ENCODE data around the gene PEF1. TPM values are rescaled to one million over a fixed set of nuclear protein-coding genes. Genes with fewer than 3 reads are reported as not detected.

The PEF1 gene
- total RNA-seq, 1 experiment from 2014 or later: 33.7 TPM

DNA sequence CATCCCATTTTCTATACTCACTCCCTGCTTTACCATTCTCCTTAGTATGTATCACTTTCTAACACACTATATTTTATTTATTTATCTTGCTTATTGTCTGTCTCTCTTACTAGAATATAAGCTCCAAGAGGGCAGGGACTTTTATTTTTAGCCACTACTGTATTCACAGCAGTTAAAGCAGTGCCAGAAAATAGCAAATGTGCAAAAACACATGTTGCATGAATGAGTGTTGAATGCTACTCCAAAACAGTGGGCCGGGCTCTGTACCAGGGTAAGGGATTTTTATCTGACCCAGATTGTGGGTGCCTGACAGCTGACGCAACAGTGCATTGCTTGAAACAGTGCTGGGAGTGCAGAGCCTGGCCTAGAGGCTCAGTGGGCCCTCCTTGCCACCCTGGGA is 34.4 kb upstream of the PEF1 start (continued):
- no peak for TF ChIP-seq ZNF121 (CRISPR knock-in tag; IDR thresholded peaks at IDR 0.05)
- TF ChIP-seq, protein P1, sequence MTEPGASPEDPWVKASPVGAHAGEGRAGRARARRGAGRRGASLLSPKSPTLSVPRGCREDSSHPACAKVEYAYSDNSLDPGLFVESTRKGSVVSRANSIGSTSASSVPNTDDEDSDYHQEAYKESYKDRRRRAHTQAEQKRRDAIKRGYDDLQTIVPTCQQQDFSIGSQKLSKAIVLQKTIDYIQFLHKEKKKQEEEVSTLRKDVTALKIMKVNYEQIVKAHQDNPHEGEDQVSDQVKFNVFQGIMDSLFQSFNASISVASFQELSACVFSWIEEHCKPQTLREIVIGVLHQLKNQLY (CRISPR knock-in tag; IDR thresholded peaks at IDR 0.05): no peak
- TF ChIP-seq, protein P2, sequence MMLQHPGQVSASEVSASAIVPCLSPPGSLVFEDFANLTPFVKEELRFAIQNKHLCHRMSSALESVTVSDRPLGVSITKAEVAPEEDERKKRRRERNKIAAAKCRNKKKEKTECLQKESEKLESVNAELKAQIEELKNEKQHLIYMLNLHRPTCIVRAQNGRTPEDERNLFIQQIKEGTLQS (CRISPR knock-in tag; conservative IDR thresholded peaks at IDR 0.05): no peak
- no peak for TF ChIP-seq EMX1 (CRISPR knock-in tag; IDR thresholded peaks at IDR 0.05)
- no peak for TF ChIP-seq GABPB1 (CRISPR knock-in tag; IDR thresholded peaks at IDR 0.05)
- no peak for TF ChIP-seq JUN (CRISPR knock-in tag; IDR thresholded peaks at IDR 0.05)
- TF ChIP-seq, protein P3, sequence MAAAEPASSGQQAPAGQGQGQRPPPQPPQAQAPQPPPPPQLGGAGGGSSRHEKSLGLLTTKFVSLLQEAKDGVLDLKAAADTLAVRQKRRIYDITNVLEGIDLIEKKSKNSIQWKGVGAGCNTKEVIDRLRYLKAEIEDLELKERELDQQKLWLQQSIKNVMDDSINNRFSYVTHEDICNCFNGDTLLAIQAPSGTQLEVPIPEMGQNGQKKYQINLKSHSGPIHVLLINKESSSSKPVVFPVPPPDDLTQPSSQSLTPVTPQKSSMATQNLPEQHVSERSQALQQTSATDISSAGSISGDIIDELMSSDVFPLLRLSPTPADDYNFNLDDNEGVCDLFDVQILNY (CRISPR knock-in tag; IDR thresholded peaks at IDR 0.05): no peak

DNA sequence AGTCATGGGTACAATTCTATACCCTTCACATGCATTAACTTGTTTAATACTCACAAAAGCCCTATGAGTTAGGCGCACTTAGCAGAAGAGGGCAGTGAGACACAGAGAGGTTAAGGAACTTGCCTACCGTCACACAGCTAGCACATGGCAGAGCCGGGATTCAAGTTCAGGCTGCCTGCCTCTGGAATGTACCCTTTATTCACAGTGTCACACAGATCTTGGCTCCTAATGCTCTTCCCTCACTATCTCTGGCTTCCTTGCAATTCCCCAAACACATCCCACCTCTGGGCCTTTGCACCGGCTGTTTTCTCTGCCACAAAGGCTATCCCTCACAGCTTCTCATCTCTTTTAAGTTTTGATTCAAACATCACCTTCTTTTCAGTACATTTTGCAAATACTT is 34.0 kb upstream of the PEF1 start:
- no peak for ATAC-seq
- Mint-ChIP-seq H3K27ac (no peak overlapping the region), H3K36me3 (no peaks in the 10 kb centered on the region), H3K9me3 (no peaks in the 10 kb centered on the region), H3K27me3 (ENCODE audit: low read depth) (no peaks in the 10 kb centered on the region; the same call in 1 of the 2 replicates), H3K4me3 (no peak overlapping the region), H3K4me1 (no peaks in the 10 kb centered on the region)
- TF ChIP-seq, protein P4, sequence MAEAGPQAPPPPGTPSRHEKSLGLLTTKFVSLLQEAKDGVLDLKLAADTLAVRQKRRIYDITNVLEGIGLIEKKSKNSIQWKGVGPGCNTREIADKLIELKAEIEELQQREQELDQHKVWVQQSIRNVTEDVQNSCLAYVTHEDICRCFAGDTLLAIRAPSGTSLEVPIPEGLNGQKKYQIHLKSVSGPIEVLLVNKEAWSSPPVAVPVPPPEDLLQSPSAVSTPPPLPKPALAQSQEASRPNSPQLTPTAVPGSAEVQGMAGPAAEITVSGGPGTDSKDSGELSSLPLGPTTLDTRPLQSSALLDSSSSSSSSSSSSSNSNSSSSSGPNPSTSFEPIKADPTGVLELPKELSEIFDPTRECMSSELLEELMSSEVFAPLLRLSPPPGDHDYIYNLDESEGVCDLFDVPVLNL (CRISPR knock-in tag; IDR thresholded peaks at IDR 0.05; ENCODE audit: borderline replicate concordance, low read depth): no peak
- TF ChIP-seq, protein P5, sequence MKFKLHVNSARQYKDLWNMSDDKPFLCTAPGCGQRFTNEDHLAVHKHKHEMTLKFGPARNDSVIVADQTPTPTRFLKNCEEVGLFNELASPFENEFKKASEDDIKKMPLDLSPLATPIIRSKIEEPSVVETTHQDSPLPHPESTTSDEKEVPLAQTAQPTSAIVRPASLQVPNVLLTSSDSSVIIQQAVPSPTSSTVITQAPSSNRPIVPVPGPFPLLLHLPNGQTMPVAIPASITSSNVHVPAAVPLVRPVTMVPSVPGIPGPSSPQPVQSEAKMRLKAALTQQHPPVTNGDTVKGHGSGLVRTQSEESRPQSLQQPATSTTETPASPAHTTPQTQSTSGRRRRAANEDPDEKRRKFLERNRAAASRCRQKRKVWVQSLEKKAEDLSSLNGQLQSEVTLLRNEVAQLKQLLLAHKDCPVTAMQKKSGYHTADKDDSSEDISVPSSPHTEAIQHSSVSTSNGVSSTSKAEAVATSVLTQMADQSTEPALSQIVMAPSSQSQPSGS (CRISPR knock-in tag; IDR thresholded peaks at IDR 0.05; ENCODE audit: borderline replicate concordance, low read depth): no peak
- TF ChIP-seq RELA (CRISPR knock-in tag; IDR thresholded peaks at IDR 0.05; ENCODE audit: borderline replicate concordance) (no peak), FOXK1 (CRISPR knock-in tag; IDR thresholded peaks at IDR 0.05) (no peak), FOXP1 (CRISPR knock-in tag; IDR thresholded peaks at IDR 0.05; ENCODE audit: borderline replicate concordance) (no peak), SMAD4 (CRISPR knock-in tag; IDR thresholded peaks at IDR 0.05) (no peak), ZNF671 (CRISPR knock-in tag; IDR thresholded peaks at IDR 0.05) (no peak), IRF2 (CRISPR knock-in tag; IDR thresholded peaks at IDR 0.05; ENCODE audit: borderline replicate concordance, low read depth) (no peak), PRRX2 (CRISPR knock-in tag; IDR thresholded peaks at IDR 0.05) (no peak), GRHL2 (CRISPR knock-in tag; IDR thresholded peaks at IDR 0.05; ENCODE audit: insufficient replicate concordance, severe bottlenecking) (no peak)
- TF ChIP-seq, protein P6, sequence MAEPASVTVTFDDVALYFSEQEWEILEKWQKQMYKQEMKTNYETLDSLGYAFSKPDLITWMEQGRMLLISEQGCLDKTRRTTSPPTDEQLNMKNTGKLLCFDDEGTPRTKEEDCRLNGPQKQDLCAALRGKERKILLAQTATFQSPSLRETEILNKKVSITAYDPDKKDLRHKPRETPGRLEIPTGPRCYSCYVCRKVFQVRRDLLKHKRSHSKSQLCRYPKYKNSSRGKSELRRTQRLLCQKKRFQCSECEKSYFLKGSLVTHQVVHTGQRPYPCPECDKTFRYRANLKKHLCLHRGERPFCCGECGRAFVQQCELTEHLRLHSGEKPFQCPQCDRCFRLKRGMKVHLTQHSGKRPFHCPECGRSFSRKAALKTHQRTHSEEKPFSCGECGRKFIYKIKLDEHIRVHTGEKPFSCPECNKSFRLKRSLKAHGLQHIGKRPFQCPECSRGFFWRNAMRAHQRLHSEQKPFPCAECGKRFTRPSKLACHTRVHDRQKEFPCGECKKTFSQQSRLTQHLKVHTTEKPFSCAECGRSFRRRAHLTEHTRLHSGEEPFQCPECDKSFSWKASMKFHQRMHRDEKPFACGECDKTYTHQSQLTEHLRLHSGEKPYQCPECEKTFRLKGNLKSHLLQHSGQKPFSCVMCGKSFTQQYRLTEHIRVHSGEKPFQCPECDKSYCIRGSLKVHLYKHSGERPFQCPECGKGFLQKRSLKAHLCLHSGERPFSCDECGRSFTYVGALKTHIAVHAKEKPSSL (CRISPR knock-in tag; conservative IDR thresholded peaks at IDR 0.05): no peak
- TF ChIP-seq, protein P7, sequence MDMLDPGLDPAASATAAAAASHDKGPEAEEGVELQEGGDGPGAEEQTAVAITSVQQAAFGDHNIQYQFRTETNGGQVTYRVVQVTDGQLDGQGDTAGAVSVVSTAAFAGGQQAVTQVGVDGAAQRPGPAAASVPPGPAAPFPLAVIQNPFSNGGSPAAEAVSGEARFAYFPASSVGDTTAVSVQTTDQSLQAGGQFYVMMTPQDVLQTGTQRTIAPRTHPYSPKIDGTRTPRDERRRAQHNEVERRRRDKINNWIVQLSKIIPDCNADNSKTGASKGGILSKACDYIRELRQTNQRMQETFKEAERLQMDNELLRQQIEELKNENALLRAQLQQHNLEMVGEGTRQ (CRISPR knock-in tag; IDR thresholded peaks at IDR 0.05): no peak
- TF ChIP-seq, protein P1 (CRISPR knock-in tag; IDR thresholded peaks at IDR 0.05): no peak
- no peak for DNase-seq (ENCODE audit: low spot score)
- CTCF ChIA-PET: interaction anchor here (1.2 to 4.4 kb wide), 8 partner anchors 9 to 110 kb away, joined by 3 to 22 read pairs (median 5); partner anchors contain the start of gene COL16A1
- POLR2A ChIA-PET: interaction anchor here (1.1 kb wide), 1 partner anchor 34 kb away, joined by 3 read pairs; the partner anchor contains the start of gene PEF1

All from WTC11 (cell line).